ENCODE results near the gene BAZ2B. TPM values are rescaled to one million over a fixed set of nuclear protein-coding genes. Genes with fewer than 3 reads are reported as not detected.
A peak's percentile ranks its signal among the peaks of the same experiment; 100 is the strongest.
"Not testable (repeated sequence)": the region's sequence is repeated elsewhere in the genome, so short reads cannot be mapped to it uniquely, and the experiment has no call there.

The BAZ2B gene
- total RNA-seq, 3 donors from 2014 or later, result 5.0 to 6.7 (median 5.1) TPM

DNA sequence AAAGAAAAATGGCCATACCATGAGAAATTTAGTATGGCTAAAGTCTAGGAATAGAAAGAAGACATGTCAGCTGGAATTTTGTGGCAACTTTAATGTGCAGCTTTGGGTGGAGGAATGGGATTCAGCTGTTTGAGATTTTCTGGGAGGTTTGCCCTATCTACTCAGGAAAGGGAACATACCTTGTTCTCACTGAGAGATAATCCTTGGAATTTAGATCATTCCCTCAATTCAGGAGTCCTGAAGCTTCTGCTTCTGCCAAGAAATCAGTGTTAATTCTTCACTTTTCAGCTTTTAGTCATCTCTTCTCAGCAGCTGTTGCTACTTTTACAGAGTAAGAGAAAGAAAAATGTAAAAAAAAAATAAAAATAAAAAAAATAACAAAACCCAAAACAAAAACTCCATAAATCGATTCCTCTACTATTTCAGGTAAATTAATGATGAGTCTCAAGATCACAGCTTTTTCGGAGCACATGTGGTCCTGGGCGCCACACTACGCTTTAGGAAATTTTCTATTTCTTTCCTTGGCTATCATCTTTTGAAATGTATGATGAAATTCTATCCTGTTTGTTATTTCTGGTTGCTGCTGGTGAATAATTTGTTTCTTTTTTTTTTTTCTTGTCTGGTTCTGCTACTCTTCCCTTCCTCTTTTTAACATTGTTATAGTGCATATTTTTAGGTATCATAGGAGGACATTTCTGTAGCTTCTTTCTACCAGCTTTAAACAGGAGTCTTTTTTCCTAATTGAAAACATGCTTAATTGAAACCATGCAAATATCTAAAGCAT lies 18.9 kb upstream of the BAZ2B start:
- Mint-ChIP-seq H3K27me3 (ENCODE audit: low read depth) (no peaks in the 10 kb centered on the region), H3K4me1 (ENCODE audit: low read depth) (no peaks in the 10 kb centered on the region), H3K9me3 (peaks cover 17% of the 10 kb centered on the region), H3K36me3 (ENCODE audit: insufficient read depth) (peaks cover 4% of the 10 kb centered on the region), H3K4me3 (no peak overlapping the region)
- no peak for DNase-seq
- no peak for ATAC-seq

DNA sequence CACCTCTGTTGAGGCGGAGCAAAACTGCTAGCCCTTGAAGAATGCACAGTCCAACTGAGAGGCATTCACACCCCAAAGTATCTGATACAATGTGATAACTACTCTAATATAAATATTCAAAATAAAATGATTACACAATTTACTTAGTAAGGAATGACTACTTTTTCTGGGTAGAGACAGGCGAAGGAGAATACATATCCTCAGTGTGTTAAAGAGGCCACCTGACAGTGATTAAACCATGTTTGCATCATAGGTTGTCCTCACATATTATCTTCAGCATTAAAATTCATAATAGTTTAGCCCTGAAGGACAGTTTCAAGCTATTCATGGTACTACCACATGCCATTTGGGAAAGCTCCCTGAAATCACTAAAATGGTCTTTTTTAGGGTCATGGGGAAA lies 16.9 kb upstream of the BAZ2B start:
- H3K9me3 Mint-ChIP-seq, result peaks cover 3% of the 10 kb centered on the region
- no peaks in the 10 kb centered on the region for H3K4me1 Mint-ChIP-seq (ENCODE audit: low read depth)
- ATAC-seq (no peak), DNase-seq (no peak)
- H3K36me3 Mint-ChIP-seq (ENCODE audit: insufficient read depth), result peaks cover 8% of the 10 kb centered on the region
- no peak overlapping the region for H3K4me3 Mint-ChIP-seq
- no peaks in the 10 kb centered on the region for H3K27me3 Mint-ChIP-seq (ENCODE audit: low read depth)

- not testable (repeated sequence) for H3K9me3 Mint-ChIP-seq; H3K4me1 Mint-ChIP-seq (ENCODE audit: low read depth); H3K4me3 Mint-ChIP-seq; H3K27me3 Mint-ChIP-seq (ENCODE audit: low read depth); H3K36me3 Mint-ChIP-seq (ENCODE audit: insufficient read depth); DNase-seq; ATAC-seq
These were observed 9.3 kb upstream of the BAZ2B start for GRCh38 chr2:159625628-159626027.

- Mint-ChIP-seq H3K9me3 (no peaks in the 10 kb centered on the region), H3K4me3 (no peak overlapping the region), H3K27me3 (ENCODE audit: low read depth) (no peaks in the 10 kb centered on the region), H3K4me1 (ENCODE audit: low read depth) (no peaks in the 10 kb centered on the region), H3K36me3 (ENCODE audit: insufficient read depth) (peaks cover 2% of the 10 kb centered on the region)
- DNase-seq, result no peak
- ATAC-seq, result no peak
These were observed 7.1 kb upstream of the BAZ2B start for GRCh38 chr2:159623436-159623835.

GRCh38 chr2:159622966-159623365 lies 6.6 kb upstream of the BAZ2B start:
- ATAC-seq (no peak), DNase-seq (no peak)
- H3K9me3 Mint-ChIP-seq, result no peaks in the 10 kb centered on the region
- no peak overlapping the region for H3K4me3 Mint-ChIP-seq
- H3K4me1 Mint-ChIP-seq (ENCODE audit: low read depth), result no peaks in the 10 kb centered on the region
- peaks cover 2% of the 10 kb centered on the region for H3K27me3 Mint-ChIP-seq (ENCODE audit: low read depth)
- peaks cover 2% of the 10 kb centered on the region for H3K36me3 Mint-ChIP-seq (ENCODE audit: insufficient read depth)

- DNase-seq (no peak), ATAC-seq (no peak)
These were observed 4.4 kb upstream of the BAZ2B start for GRCh38 chr2:159620796-159621195.

GRCh38 chr2:159617646-159618045 lies 1.3 kb upstream of the BAZ2B start:
- DNase-seq (no peak), ATAC-seq (no peak)
- Mint-ChIP-seq H3K36me3 (ENCODE audit: insufficient read depth) (no peaks in the 10 kb centered on the region), H3K4me3 (no peak overlapping the region), H3K9me3 (no peaks in the 10 kb centered on the region), H3K4me1 (ENCODE audit: low read depth) (peaks cover 8% of the 10 kb centered on the region), H3K27me3 (ENCODE audit: low read depth) (peaks cover 18% of the 10 kb centered on the region)

More at GRCh38 chr2:159620796-159621195, 4.4 kb upstream of the BAZ2B start:
- no peaks in the 10 kb centered on the region for H3K9me3 Mint-ChIP-seq
- H3K27me3 Mint-ChIP-seq (ENCODE audit: low read depth), result peaks cover 11% of the 10 kb centered on the region
- H3K4me1 Mint-ChIP-seq (ENCODE audit: low read depth), result peaks cover 4% of the 10 kb centered on the region
- H3K36me3 Mint-ChIP-seq (ENCODE audit: insufficient read depth), result no peaks in the 10 kb centered on the region
- no peak overlapping the region for H3K4me3 Mint-ChIP-seq

GRCh38 chr2:159617100-159617499 lies 752 bp upstream of the BAZ2B start:
- no peak for DNase-seq
- peak overlapping the region; percentile 15 for H3K4me3 Mint-ChIP-seq

DNA sequence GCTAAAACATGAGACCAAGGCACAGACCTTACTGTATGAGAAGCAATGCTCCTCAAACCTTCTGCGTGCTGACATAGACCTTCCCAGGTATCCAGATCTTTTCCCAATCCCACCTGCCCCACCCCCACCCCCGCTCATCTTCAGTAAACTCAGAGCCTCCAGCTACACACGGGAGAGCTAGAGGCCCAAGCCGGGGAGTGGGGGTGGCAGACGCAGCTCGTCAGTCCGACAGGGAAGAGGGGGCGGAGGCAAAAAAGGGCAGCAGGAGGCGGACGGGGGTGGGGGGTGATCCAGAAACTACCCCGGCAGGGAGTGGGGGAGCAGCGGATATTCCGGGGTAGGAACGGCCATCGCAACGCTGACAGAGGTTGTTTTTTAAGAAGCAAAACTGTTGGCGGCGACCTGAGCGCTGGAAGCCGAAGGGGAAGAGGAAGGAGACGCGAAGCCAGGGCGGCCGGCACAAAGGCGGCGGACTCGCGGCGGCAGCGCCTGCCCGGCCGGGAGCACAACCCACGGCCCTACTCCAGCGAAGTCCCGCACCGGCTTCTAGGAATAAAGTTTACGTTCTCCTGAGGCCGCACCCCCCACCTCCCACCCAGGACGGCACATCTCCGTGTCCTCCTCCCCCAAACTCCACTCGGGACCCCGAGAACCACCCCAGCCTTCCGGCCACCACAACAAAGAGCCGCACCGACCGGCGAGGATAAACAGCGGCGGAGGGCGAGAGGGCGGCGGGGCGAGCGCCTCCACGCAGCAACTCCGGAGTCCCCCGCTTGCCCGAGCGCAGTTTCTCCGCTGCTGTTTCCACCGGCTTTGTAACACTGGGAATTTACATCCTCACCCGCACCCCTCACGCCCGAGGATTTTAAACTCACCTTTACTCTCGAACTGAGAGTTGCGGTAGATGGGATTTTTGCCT lies 722 bp downstream of the BAZ2B start:
- H3K4me1 Mint-ChIP-seq (ENCODE audit: low read depth), result peaks cover 8% of the 10 kb centered on the region
- H3K4me3 Mint-ChIP-seq, result peak overlapping the region; percentile 81
- peak; percentile 72 to 77 for ATAC-seq
- no peaks in the 10 kb centered on the region for H3K9me3 Mint-ChIP-seq
- DNase-seq, result peak; percentile 33
- H3K36me3 Mint-ChIP-seq (ENCODE audit: insufficient read depth), result no peaks in the 10 kb centered on the region
- peaks cover 18% of the 10 kb centered on the region for H3K27me3 Mint-ChIP-seq (ENCODE audit: low read depth)

More at GRCh38 chr2:159617100-159617499, 752 bp upstream of the BAZ2B start:
- no peak for ATAC-seq
- Mint-ChIP-seq H3K27me3 (ENCODE audit: low read depth) (peaks cover 18% of the 10 kb centered on the region), H3K36me3 (ENCODE audit: insufficient read depth) (no peaks in the 10 kb centered on the region), H3K4me1 (ENCODE audit: low read depth) (peaks cover 8% of the 10 kb centered on the region), H3K9me3 (no peaks in the 10 kb centered on the region)

GRCh38 chr2:159614534-159615366 lies 1.6 kb downstream of the BAZ2B start:
- peak overlapping the region; percentile 81 for H3K4me3 Mint-ChIP-seq
- no peaks in the 10 kb centered on the region for H3K36me3 Mint-ChIP-seq (ENCODE audit: insufficient read depth)
- H3K27me3 Mint-ChIP-seq (ENCODE audit: low read depth), result peaks cover 18% of the 10 kb centered on the region
- DNase-seq, result no peak
- H3K4me1 Mint-ChIP-seq (ENCODE audit: low read depth), result peaks cover 8% of the 10 kb centered on the region
- ATAC-seq, result no peak
- no peaks in the 10 kb centered on the region for H3K9me3 Mint-ChIP-seq

DNA sequence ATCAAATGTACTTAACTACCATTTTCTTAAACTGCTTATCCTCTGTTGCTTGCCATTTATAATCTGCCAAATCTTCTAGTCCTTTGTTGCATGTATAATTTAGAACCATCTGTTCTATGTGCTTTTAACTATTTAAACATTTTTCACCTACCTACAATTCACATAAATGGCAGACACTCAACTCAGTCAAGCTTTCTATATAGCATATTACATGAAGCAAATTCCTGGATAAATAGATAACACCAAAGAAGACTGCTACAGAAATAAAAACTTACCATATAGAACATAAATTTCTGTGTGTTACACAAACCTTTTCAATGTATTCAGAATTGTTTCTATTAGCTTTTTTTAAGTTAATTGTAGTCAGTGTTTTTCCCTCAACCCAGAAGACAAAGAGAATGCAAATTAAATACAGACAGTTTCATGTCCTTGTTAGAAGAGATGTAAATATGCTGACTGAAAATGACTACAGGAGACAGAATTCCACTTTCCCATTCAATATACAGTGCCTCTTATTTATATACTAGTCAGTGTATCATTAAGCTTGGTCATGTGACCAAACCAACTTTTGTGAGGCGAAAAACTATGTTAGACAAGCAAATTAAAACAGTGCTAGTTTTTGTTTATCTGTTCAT lies 2.6 kb downstream of the BAZ2B start:
- DNase-seq, result no peak
- Mint-ChIP-seq H3K4me1 (ENCODE audit: low read depth) (peaks cover 8% of the 10 kb centered on the region), H3K9me3 (no peaks in the 10 kb centered on the region), H3K27me3 (ENCODE audit: low read depth) (peaks cover 18% of the 10 kb centered on the region), H3K4me3 (no peak overlapping the region), H3K36me3 (ENCODE audit: insufficient read depth) (no peaks in the 10 kb centered on the region)
- no peak for ATAC-seq

- H3K4me1 Mint-ChIP-seq (ENCODE audit: low read depth), result peaks cover 8% of the 10 kb centered on the region
- ATAC-seq (no peak), DNase-seq (no peak)
- no peaks in the 10 kb centered on the region for H3K36me3 Mint-ChIP-seq (ENCODE audit: insufficient read depth)
- H3K4me3 Mint-ChIP-seq, result no peak overlapping the region
- peaks cover 18% of the 10 kb centered on the region for H3K27me3 Mint-ChIP-seq (ENCODE audit: low read depth)
- H3K9me3 Mint-ChIP-seq, result no peaks in the 10 kb centered on the region
These were observed 3.3 kb downstream of the BAZ2B start for GRCh38 chr2:159613091-159613490.

DNA sequence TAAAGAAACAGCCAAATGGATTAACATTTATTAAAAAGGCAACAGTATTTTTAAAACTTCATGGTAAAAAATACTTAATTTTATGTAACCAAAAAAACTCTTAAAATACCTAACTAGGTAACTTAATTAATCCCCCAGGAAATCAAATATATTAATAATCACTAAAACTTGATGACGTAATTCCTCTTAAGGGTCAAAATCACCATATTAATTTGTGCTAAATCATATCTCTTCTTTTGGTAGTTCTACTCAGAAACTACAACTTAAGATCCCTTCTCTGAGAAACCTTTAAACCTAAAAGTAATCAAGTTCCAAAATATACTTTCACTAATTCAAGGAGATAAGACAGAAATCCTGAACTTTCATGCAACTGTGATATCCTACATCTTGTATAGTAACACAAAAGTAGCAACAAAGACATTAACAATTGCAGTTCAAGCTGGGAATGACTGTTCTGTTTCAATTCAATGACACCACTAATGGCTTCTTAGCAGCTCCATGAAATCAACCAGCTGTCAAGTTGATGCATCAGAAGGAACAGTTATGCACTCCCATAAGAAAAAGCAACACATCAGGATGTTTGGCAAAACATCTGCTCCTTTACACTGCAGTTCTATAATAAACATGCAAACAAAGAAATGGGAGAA lies 4.0 kb downstream of the BAZ2B start:
- Mint-ChIP-seq H3K9me3 (no peaks in the 10 kb centered on the region), H3K36me3 (ENCODE audit: insufficient read depth) (no peaks in the 10 kb centered on the region), H3K27me3 (ENCODE audit: low read depth) (peaks cover 12% of the 10 kb centered on the region), H3K4me3 (no peak overlapping the region), H3K4me1 (ENCODE audit: low read depth) (peaks cover 8% of the 10 kb centered on the region)
- DNase-seq, result no peak
- no peak for ATAC-seq

Data from activated T-cell treated with anti-CD3 and anti-CD28 coated beads, Interleukin-2, amount 50 U/mL, for 4 hours (primary cell).